AG04449 (cell line): Measurements from ENCODE around the gene PCDH10.

Experiments used
- CTCF ChIA-PET: fragments of 350-600 bp; formaldehyde crosslinking; extraction: SDS; loops from one replicate; lab custom pipeline; 2021; ENCODE audit warnings: antibody characterized with exemption; lab: Yijun Ruan, JAX
- POLR2A ChIA-PET: fragments of 400-600, 350-600 bp; formaldehyde crosslinking; extraction: SDS; loops from one replicate; lab custom pipeline; 2020; ENCODE audit warnings: antibody characterized with exemption, inconsistent platforms; lab: Yijun Ruan, JAX
- DNase-seq: peaks from one replicate; pipeline ENCODE4 v3.0.0-alpha.2; 2010; ENCODE audit warnings: low read depth, low spot score
- H3K4me3 ChIP-seq: 2 replicates; pipeline ENCODE4 v1.5.1; 2011; ENCODE audit warnings: low read depth, mild to moderate bottlenecking, control low read depth, low read length
- CTCF ChIP-seq: IDR thresholded peaks from one replicate; pipeline ENCODE4 v1.5.1; 2011; ENCODE audit warnings: mild to moderate bottlenecking, moderate library complexity, low read length, control low read depth, inconsistent platforms; ENCODE audit not compliant: insufficient read depth; ENCODE audit errors: missing control alignments

PCDH10 gene

DNA sequence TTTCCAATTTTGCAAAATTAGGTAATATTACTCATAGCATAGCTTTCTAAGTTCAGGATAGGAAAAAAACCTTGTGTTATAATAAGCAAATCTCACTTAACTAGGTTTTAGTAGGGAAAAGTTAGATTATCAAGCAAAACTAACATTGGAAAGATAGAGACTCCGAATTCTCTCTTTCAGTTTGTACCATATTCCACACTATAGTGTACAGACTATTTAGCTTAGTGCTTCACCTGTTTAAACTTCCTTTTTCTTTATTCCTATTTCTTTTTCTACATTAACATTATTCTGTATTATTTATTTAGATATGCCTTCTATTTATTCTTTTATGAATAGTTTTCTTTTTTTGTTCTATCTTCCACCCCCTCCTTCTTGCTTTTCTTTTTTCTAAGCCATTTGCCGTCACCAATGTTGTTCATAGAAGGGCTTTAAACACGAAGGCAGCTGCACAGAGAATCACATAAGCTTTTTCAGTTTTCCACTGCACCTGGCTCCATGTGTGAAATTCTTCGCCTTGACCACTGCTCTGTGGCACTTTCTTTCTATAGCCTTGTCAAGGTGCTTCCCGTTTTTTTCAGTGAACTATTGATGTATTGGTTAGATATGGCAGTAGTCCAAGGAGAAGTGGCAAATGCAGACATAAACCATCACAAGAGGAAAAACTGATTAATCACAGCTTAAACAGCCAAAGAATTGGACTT lies 8.5 kb downstream of the PCDH10 start:
- H3K4me3 ChIP-seq, result no peak overlapping the region
- ChIA-PET CTCF (interaction anchor here (3.1 kb wide), 1 partner anchor 11 kb away, joined by 19 read pairs; no protein-coding TSS in a partner anchor), POLR2A (no interaction called here)
- TF ChIP-seq CTCF, result no peak
- DNase-seq, result no peak

- H3K4me3 ChIP-seq, result no peak overlapping the region
- no peak for TF ChIP-seq CTCF
- CTCF ChIA-PET, result no interaction called here
- POLR2A ChIA-PET, result no interaction called here
- DNase-seq, result no peak
These were observed 11.8 kb downstream of the PCDH10 start for GRCh38 chr4:133160853-133161252.

DNA sequence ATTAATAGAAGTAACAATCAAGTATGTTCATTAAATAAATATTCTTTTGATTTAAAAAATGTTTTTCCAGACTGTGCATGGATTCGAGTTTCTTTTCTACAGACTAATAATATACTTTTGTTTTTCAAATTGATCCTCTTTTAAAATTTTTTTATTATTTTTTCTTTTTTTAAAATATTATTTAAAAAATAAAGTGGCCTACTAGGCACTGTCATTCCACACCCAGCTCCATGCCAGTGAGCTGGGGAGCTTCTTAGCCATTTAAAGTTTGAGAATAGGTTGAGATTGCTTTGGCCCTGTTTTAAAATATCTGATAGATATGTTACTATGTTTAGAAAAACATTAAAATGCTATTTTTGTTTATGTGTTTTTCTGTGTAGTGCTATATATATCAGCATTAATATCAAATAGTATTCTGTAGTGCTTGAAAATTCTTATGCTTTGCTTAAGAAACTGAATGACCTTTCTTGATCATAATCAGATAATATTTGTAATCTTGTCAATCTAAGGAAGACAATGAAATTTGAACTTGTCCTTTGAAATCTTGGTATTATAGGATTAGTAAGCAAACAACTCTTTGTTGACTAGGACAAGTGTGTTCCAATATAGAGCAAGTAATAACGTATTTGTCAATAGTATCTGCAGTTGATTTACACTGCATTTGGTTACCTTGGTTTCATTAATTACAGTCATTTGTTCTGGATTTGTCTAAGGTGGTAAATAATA lies 12.6 kb downstream of the PCDH10 start:
- POLR2A ChIA-PET, result no interaction called here
- no peak for TF ChIP-seq CTCF
- H3K4me3 ChIP-seq, result no peak overlapping the region
- CTCF ChIA-PET, result interaction anchor here (1.3 to 1.4 kb wide), 2 partner anchors 8 to 15 kb away, joined by 3 to 5 read pairs; no protein-coding TSS in a partner anchor
- no peak for DNase-seq

DNA sequence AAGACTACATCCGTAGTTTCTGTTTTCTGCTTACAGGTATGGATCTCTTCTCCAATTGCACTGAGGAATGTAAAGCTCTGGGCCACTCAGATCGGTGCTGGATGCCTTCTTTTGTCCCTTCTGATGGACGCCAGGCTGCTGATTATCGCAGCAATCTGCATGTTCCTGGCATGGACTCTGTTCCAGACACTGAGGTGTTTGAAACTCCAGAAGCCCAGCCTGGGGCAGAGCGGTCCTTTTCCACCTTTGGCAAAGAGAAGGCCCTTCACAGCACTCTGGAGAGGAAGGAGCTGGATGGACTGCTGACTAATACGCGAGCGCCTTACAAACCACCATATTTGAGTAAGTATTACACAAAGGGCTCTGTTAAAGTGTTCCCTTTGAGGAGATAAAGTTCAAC lies 13.8 kb downstream of the PCDH10 start:
- POLR2A ChIA-PET, result no interaction called here
- CTCF ChIA-PET, result interaction anchor here (1.1 to 1.4 kb wide), 3 partner anchors 9 to 16 kb away, joined by 3 to 5 read pairs (median 3); no protein-coding TSS in a partner anchor

GRCh38 chr4:133178956-133179355 lies 29.9 kb downstream of the PCDH10 start:
- TF ChIP-seq CTCF, result no peak
- CTCF ChIA-PET, result no interaction called here
- POLR2A ChIA-PET, result no interaction called here
- H3K4me3 ChIP-seq, result no peak overlapping the region
- no peak for DNase-seq

More for the DNA sequence above, 13.8 kb downstream of the PCDH10 start:
- DNase-seq, result no peak
- no peak for TF ChIP-seq CTCF
- H3K4me3 ChIP-seq, result no peak overlapping the region

- no peak overlapping the region for H3K4me3 ChIP-seq
- DNase-seq, result no peak
- ChIA-PET CTCF (no interaction called here), POLR2A (no interaction called here)
- TF ChIP-seq CTCF, result no peak
These were observed 37.1 kb downstream of the PCDH10 start for GRCh38 chr4:133186210-133186609.
